ENCODE measurements around the gene VSIG4. TPM values are rescaled to one million over a fixed set of nuclear protein-coding genes. Genes with fewer than 3 reads are reported as not detected.
A peak's percentile ranks its signal among the peaks of the same experiment; 100 is the strongest.

VSIG4 gene
- total and polyA plus RNA-seq, 2 donors (not counting 1 experiment from before 2014, with no cell fraction given), result 0.09 TPM; not detected in 1

- intact Hi-C loops (cut with micrococcal nuclease), result loop anchor here (2.0 to 10.0 kb wide), 2 partner anchors 33 to 119 kb away; no protein-coding TSS in a partner anchor
- no peaks in the 10 kb centered on the region for H3K27me3 Mint-ChIP-seq
- ChIA-PET CTCF (interaction anchor here (1.0 to 2.7 kb wide), 5 partner anchors 9 to 346 kb away, joined by 3 to 11 read pairs (median 4); partner anchors contain the start of gene MSN), POLR2A (interaction anchor here (0.6 to 1.1 kb wide), 3 partner anchors 10 to 33 kb away, joined by 4 to 5 read pairs (median 4); no protein-coding TSS in a partner anchor)
- Histone ChIP-seq H3K4me1 (ENCODE audit: control insufficient read depth in 2 of 2, insufficient read depth in 2 of 2, low read length in 2 of 2) (peaks cover 73 to 89% of the 10 kb centered on the region in 2 donors), H2AFZ (ENCODE audit: insufficient read depth, low read depth, low read length, poor library complexity, severe bottlenecking) (no peak overlapping the region), H4K20me1 (ENCODE audit: control insufficient read depth, insufficient read depth, low read length, poor library complexity, severe bottlenecking) (no peaks in the 10 kb centered on the region), H3K79me2 (ENCODE audit: control insufficient read depth, insufficient read depth, low read length) (peaks cover 30% of the 10 kb centered on the region), H3K9me3 (ENCODE audit: control extremely low read depth in 1 of 3, control insufficient read depth in 2 of 3, insufficient read depth in 1 of 3, low read length in 2 of 3) (no peaks in the 10 kb centered on the region), H3K4me3 (ENCODE audit: control extremely low read depth in 1 of 5, extremely low read depth in 1 of 5, insufficient read depth in 1 of 5, low read depth in 2 of 5, low read length in 4 of 5) (peak overlapping the region in 1 of 5 experiments; percentile 21), H3K4me2 (replicated peaks; ENCODE audit: low read depth, low read length, poor library complexity, severe bottlenecking) (peak overlapping the region; percentile 78), H3K9ac (ENCODE audit: low read length) (peak overlapping the region; percentile 30), H3K27ac (ENCODE audit: low read length in 2 of 2) (peak overlapping the region; percentile 72 to 80), H3K27me3 (replicated peaks in 1 of 4; ENCODE audit: control extremely low read depth in 1 of 4, control insufficient read depth in 3 of 4, insufficient read depth in 4 of 4, low read length in 3 of 4) (no peaks in the 10 kb centered on the region), H3K36me3 (replicated peaks in 1 of 2; ENCODE audit: control extremely low read depth in 1 of 2, control insufficient read depth in 1 of 2, extremely low read depth in 1 of 2, insufficient read depth in 2 of 2, low read length in 1 of 2) (peaks cover 0 to 13% of the 10 kb centered on the region in 2 experiments)
- DNase-seq, result no peak
- no peak for ATAC-seq (ENCODE audit: low read depth)
- peaks cover 74% of the 10 kb centered on the region for H3K4me1 Mint-ChIP-seq
- no CpG with 5 or more reads among the region's 2 CpGs for WGBS (ENCODE audit: insufficient coverage)
- H3K4me3 Mint-ChIP-seq, result no peak overlapping the region
- TF ChIP-seq CTCF (IDR thresholded peaks at IDR 0.05) (no peak), EZH2 (IDR thresholded peaks at IDR 0.05; ENCODE audit: borderline replicate concordance, insufficient read depth, low read depth, low read length, poor library complexity, severe bottlenecking) (no peak)
- no peaks in the 10 kb centered on the region for H3K9me3 Mint-ChIP-seq (ENCODE audit: insufficient read depth)
- H3K27ac Mint-ChIP-seq, result peak overlapping the region; percentile 95
These were observed 25.8 kb downstream of the VSIG4 start for GRCh38 chrX:66014084-66014483.

- ATAC-seq (ENCODE audit: low read depth) (peak; percentile 51), DNase-seq (peak; percentile 67)
- no peaks in the 10 kb centered on the region for H3K27me3 Mint-ChIP-seq
- no peaks in the 10 kb centered on the region for H3K9me3 ChIP-seq (ENCODE audit: control extremely low read depth in 1 of 3, control insufficient read depth in 2 of 3, insufficient read depth in 1 of 3, low read length in 2 of 3)
- WGBS (ENCODE audit: insufficient coverage), result no CpG with 5 or more reads among the region's 5 CpGs
- peaks cover 23% of the 10 kb centered on the region for H3K79me2 ChIP-seq (ENCODE audit: control insufficient read depth, insufficient read depth, low read length)
- intact Hi-C loops (cut with micrococcal nuclease), result loop anchor here (1.0 to 10.0 kb wide), 2 partner anchors 11 to 119 kb away; no protein-coding TSS in a partner anchor
- TF ChIP-seq EZH2 (IDR thresholded peaks at IDR 0.05; ENCODE audit: borderline replicate concordance, insufficient read depth, low read depth, low read length, poor library complexity, severe bottlenecking) (no peak), CTCF (IDR thresholded peaks at IDR 0.05) (no peak)
- peak overlapping the region; percentile 63 for H3K4me3 Mint-ChIP-seq
- H3K4me1 ChIP-seq (ENCODE audit: control insufficient read depth in 2 of 2, insufficient read depth in 2 of 2, low read length in 2 of 2), result peaks cover 70 to 86% of the 10 kb centered on the region in 2 donors
- H3K4me3 ChIP-seq (ENCODE audit: control extremely low read depth in 1 of 5, extremely low read depth in 1 of 5, insufficient read depth in 1 of 5, low read depth in 2 of 5, low read length in 4 of 5), result peak overlapping the region in 1 of 5 experiments; percentile 21
- peaks cover 71% of the 10 kb centered on the region for H3K4me1 Mint-ChIP-seq
- ChIA-PET CTCF (interaction anchor here (1.0 to 2.7 kb wide), 3 partner anchors 27 to 345 kb away, joined by 3 to 11 read pairs (median 3); partner anchors contain the start of gene MSN), POLR2A (interaction anchor here (0.6 to 0.9 kb wide), 2 partner anchors 9 to 10 kb away, joined by 4 to 5 read pairs; no protein-coding TSS in a partner anchor)
- no peaks in the 10 kb centered on the region for H3K27me3 ChIP-seq (replicated peaks in 1 of 4; ENCODE audit: control extremely low read depth in 1 of 4, control insufficient read depth in 3 of 4, insufficient read depth in 4 of 4, low read length in 3 of 4)
- peaks cover 0 to 9% of the 10 kb centered on the region in 2 experiments for H3K36me3 ChIP-seq (replicated peaks in 1 of 2; ENCODE audit: control extremely low read depth in 1 of 2, control insufficient read depth in 1 of 2, extremely low read depth in 1 of 2, insufficient read depth in 2 of 2, low read length in 1 of 2)
- peak overlapping the region; percentile 27 for H2AFZ ChIP-seq (ENCODE audit: insufficient read depth, low read depth, low read length, poor library complexity, severe bottlenecking)
- peak overlapping the region; percentile 95 for H3K27ac Mint-ChIP-seq
- no peaks in the 10 kb centered on the region for H4K20me1 ChIP-seq (ENCODE audit: control insufficient read depth, insufficient read depth, low read length, poor library complexity, severe bottlenecking)
- peak overlapping the region; percentile 30 for H3K9ac ChIP-seq (ENCODE audit: low read length)
- no peaks in the 10 kb centered on the region for H3K9me3 Mint-ChIP-seq (ENCODE audit: insufficient read depth)
- H3K27ac ChIP-seq (ENCODE audit: low read length in 2 of 2), result peak overlapping the region; percentile 72 to 80
- H3K4me2 ChIP-seq (replicated peaks; ENCODE audit: low read depth, low read length, poor library complexity, severe bottlenecking), result peak overlapping the region; percentile 78
These were observed 26.6 kb downstream of the VSIG4 start for GRCh38 chrX:66013194-66013816.
